GM12878 (cell line): Measurements from ENCODE around the gene CCDC177. TPM values are rescaled to one million over a fixed set of nuclear protein-coding genes. Genes with fewer than 3 reads are reported as not detected.

Experiments used
- ATAC-seq: fragments of 200-7000 bp; cut with Tn5 transposase; 3 replicates; pipeline ENCODE4 v1.9.1; 2020; ENCODE audit warnings: mild to moderate bottlenecking, moderate library complexity
- BruUV-seq: library from RNA; stranded (reverse); fragments of 400-500 nt; replicated peaks from 2 replicates; lab custom pipeline; 2021; lab: Mats Ljungman, UMichigan
- CTCF ChIA-PET: fragments of 300-600 bp; sonication (Branson Sonifier 250); formaldehyde crosslinking; extraction: SDS; loops from one replicate; lab custom pipeline; 2021; ENCODE audit warnings: inconsistent platforms; lab: Yijun Ruan, JAX
- POLR2A ChIA-PET: fragments of 350-600 bp; formaldehyde crosslinking; extraction: SDS; loops from one replicate; lab custom pipeline; 2021; ENCODE audit warnings: inconsistent platforms; lab: Charles Lee
- RAD21 ChIA-PET: fragments of 300-600 bp; sonication (Branson Sonifier 250); formaldehyde crosslinking; loops from one replicate; lab custom pipeline; 2023; ENCODE audit warnings: antibody characterized with exemption; ENCODE audit not compliant: unreplicated experiment; lab: Charles Lee
- SMC1A ChIA-PET: fragments of 300-600 bp; sonication (Branson Sonifier 250); formaldehyde crosslinking; loops from one replicate; lab custom pipeline; 2023; ENCODE audit not compliant: unreplicated experiment, uncharacterized antibody; lab: Charles Lee
- DNase-seq: peaks from one replicate; pipeline ENCODE4 v3.0.0-alpha.2; 2011; ENCODE audit warnings: low read depth, low spot score
- FAIRE-seq: peaks from 3 replicates; lab custom pipeline; 2011; peaks lifted over from hg19 to GRCh38; lab: Jason Lieb, UNC
- H2AFZ ChIP-seq: 2 replicates; pipeline ENCODE4 v1.6.0; 2011; ENCODE audit warnings: low read depth, low read length, control low read depth; ENCODE audit not compliant: control insufficient read depth
- H3K27ac ChIP-seq: 2 replicates; pipeline ENCODE4 v1.5.1; 2011; ENCODE audit warnings: control low read depth; ENCODE audit not compliant: control insufficient read depth, insufficient read depth
- H3K27me3 ChIP-seq, 2 experiments: replicated peaks in 1 of 2; 2 replicates each; pipeline versions ENCODE4 v1.6.0 to v1.6.1; 2011; ENCODE audit warnings: low read length in 1 of 2; ENCODE audit not compliant: control insufficient read depth in 2 of 2, insufficient read depth in 2 of 2
- H3K36me3 ChIP-seq, 2 experiments: 2 replicates each; pipeline ENCODE4 v1.5.1; 2011; ENCODE audit warnings: low read length in 1 of 2; ENCODE audit not compliant: control insufficient read depth in 2 of 2, insufficient read depth in 2 of 2
- H3K4me1 ChIP-seq: 2 replicates; pipeline ENCODE4 v1.6.1; 2011; ENCODE audit warnings: mild to moderate bottlenecking, low read length, moderate library complexity, mixed read lengths; ENCODE audit not compliant: control insufficient read depth, insufficient read depth
- H3K4me2 ChIP-seq: 2 replicates; pipeline ENCODE4 v1.6.0; 2011; ENCODE audit warnings: control low read depth; ENCODE audit not compliant: control insufficient read depth, insufficient read depth
- H3K4me3 ChIP-seq: fragments of 200-600 bp; sonication (generic); 2 replicates; pipeline ENCODE4 v1.5.1; 2016
- H3K79me2 ChIP-seq: 2 replicates; pipeline ENCODE4 v1.6.0; 2011; ENCODE audit warnings: low read length; ENCODE audit not compliant: control insufficient read depth, insufficient read depth
- H3K9ac ChIP-seq: 2 replicates; pipeline ENCODE4 v1.8.0; 2011; ENCODE audit warnings: low read length, control low read depth, mixed read lengths; ENCODE audit not compliant: control insufficient read depth, insufficient read depth
- H3K9me3 ChIP-seq: replicated peaks from 3 replicates; pipeline ENCODE4 v1.5.1; 2011; ENCODE audit warnings: mild to moderate bottlenecking, low read length; ENCODE audit not compliant: control insufficient read depth, insufficient read depth
- H4K20me1 ChIP-seq: 2 replicates; pipeline ENCODE4 v1.6.0; 2011; ENCODE audit not compliant: control insufficient read depth, insufficient read depth
- BCL11A ChIP-seq: IDR thresholded peaks from 2 replicates; pipeline ENCODE4 v1.6.1; 2011; ENCODE audit warnings: low read depth, low read length
- BMI1 ChIP-seq: fragments of 450-650 bp; IDR thresholded peaks from 2 replicates; pipeline ENCODE4 v1.6.1; 2016; ENCODE audit warnings: mild to moderate bottlenecking, moderate library complexity, borderline replicate concordance
- CBFB ChIP-seq: IDR thresholded peaks from 2 replicates; pipeline ENCODE4 v1.6.1; 2016; ENCODE audit warnings: antibody characterized with exemption, low read depth
- HDAC6 ChIP-seq: fragments of 200-600 bp; sonication (generic); IDR thresholded peaks from one replicate; pipeline ENCODE4 v1.8.0; 2017; ENCODE audit warnings: antibody characterized with exemption; ENCODE audit not compliant: unreplicated experiment
- PAX5 ChIP-seq: IDR thresholded peaks from 2 replicates; pipeline ENCODE4 v1.6.1; 2011; ENCODE audit warnings: low read depth, low read length, borderline replicate concordance
- SMAD1 ChIP-seq: fragments of 450-650 bp; IDR thresholded peaks from 2 replicates; pipeline ENCODE4 v1.6.1; 2018; ENCODE audit warnings: mild to moderate bottlenecking, low read depth; ENCODE audit not compliant: partially characterized antibody
- SMAD5 ChIP-seq: IDR thresholded peaks from 2 replicates; pipeline ENCODE4 v1.6.1; 2016; ENCODE audit warnings: antibody characterized with exemption, low read depth
- ZSCAN29 ChIP-seq: fragments of 450-650 bp; IDR thresholded peaks from 2 replicates; pipeline ENCODE4 v1.6.1; 2017; ENCODE audit warnings: mild to moderate bottlenecking, moderate library complexity
- WGBS: methylation state at CpG from one replicate; pipeline ENCODE4 v1.1.6; 2016; ENCODE audit warnings: low lambda C conversion rate; ENCODE audit not compliant: insufficient replicate concordance, insufficient coverage; ENCODE audit errors: missing lambda C conversion rate; 5-methylcytosine and 5-hydroxymethylcytosine counted together
- in situ Hi-C: fragments of 300-500 bp; cut with MboI; formaldehyde crosslinking; loops from 9 replicates; pipeline ENCODE4 v1.14.3; 2018; ENCODE audit warnings: mixed read lengths
- intact Hi-C: fragments of 100-400 bp; cut with micrococcal nuclease; formaldehyde crosslinking; loops from one replicate; pipeline ENCODE4 v1.14.2; 2022; ENCODE audit not compliant: unreplicated experiment
- polyA plus RNA-seq, 11 experiments: library from polyadenylated mRNA; depleted of rRNA in 4 of 11; unstranded in 6 of 11; stranded (reverse) in 5 of 11; fragments of >200 nt; fragmentation: Nextera tagmentation in 4 of 11; fragmentation: Illumina TruSeq in 1 of 11; extraction: Ambion mirVana in 4 of 11; extraction: Trizol in 1 of 11; gene quantifications; 1 replicate in 1 of 11; 2 replicates in 10 of 11; pipeline versions ENCODE4 v1.2.1 to v1.2.3, GENCODE V29; 2011 to 2016; ENCODE audit warnings: inconsistent platforms in 2 of 11, missing spikeins in 2 of 11, low read depth in 1 of 11
- total RNA-seq, 4 experiments: library from RNA; depleted of rRNA in 3 of 4; stranded (reverse); fragments of >200 nt in 3 of 4; fragmentation: Illumina TruSeq in 1 of 4; extraction: Trizol in 1 of 4; gene quantifications; 2 replicates each; pipeline versions ENCODE4 v1.2.1 to v1.2.3, GENCODE V29; 2013 to 2021

CCDC177 gene
- total and polyA plus RNA-seq, 10 of the 15 experiments (the other 5 are each of a cell fraction or from before 2014, with no cell fraction given) = not detected

DNA sequence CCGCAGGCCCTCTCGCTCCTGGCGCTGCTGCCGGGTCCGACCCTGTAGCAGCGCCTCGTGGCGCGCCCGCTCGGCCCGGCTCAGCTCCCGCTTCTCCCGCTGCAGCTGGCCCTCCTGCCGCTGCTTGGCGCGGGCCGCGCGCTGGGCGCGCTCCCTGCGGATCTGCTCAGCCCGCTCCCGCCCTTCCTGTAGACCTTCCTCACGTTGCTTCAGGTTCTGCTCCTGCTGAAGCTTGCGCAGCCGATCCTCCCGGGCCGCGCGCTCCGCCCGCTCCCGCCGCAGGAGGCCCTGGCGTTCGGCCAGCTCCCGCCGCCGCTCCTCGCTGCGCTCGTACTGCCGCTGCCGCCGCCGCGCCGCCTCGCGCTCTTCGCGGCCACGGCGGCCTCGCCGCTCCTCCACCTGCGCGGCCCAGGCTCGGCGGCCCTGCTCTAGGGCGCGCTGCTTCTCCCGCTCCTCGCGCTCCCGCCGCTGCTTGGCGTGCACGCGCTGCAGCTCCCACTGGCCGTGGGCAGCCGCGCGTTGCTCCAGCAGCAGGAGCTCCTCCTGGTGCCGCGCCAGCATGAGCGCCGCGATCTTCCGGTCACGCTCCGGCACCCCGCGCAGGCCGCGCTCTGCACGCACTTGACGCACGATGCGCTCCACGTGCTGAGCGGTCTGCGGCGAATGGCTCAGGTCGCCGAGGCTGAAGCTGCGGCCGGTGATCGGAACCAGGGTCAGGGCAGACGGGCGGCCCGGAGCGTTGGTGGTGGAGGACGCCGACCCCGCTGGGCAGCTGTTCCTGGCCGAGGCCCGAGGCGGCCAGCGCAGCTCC is 2.4 kb downstream of the CCDC177 start:
- no peak overlapping the region for H3K4me3 ChIP-seq
- no TSS peak for BruUV-seq
- ATAC-seq (no peak), FAIRE-seq (no peak), DNase-seq (no peak)
- no peaks in the 10 kb centered on the region for H3K4me1 ChIP-seq
- peaks cover 13 to 16% of the 10 kb centered on the region in 2 experiments for H3K27me3 ChIP-seq
- 31% methylated on average over 94 of the region's 112 CpGs for WGBS
- CTCF ChIA-PET = interaction anchor here (0.7 to 1.9 kb wide), 4 partner anchors 37 to 443 kb away, joined by 3 to 6 read pairs (median 4); no protein-coding TSS in a partner anchor
- no peak overlapping the region for H2AFZ ChIP-seq
- SMC1A ChIA-PET = no interaction called here
- RAD21 ChIA-PET = no interaction called here
- no peaks in the 10 kb centered on the region for H3K36me3 ChIP-seq
- TF ChIP-seq SMAD1 = no peak
- no peak for TF ChIP-seq BMI1
- TF ChIP-seq CBFB = no peak
- TF ChIP-seq SMAD5 = no peak
- no peak for TF ChIP-seq BCL11A
- TF ChIP-seq PAX5 = 0 out of 2 replicates have a peak, but pooled peaks have one; percentile 15
- TF ChIP-seq HDAC6 = peak; percentile 32
- TF ChIP-seq ZSCAN29 = no peak
- POLR2A ChIA-PET = no interaction called here
- intact Hi-C loops (loop anchor here (10.0 kb wide), 1 partner anchor 97 kb away; no protein-coding TSS in a partner anchor), in situ Hi-C loops (no loop called here)
- H3K79me2 ChIP-seq = no peaks in the 10 kb centered on the region
- no peak overlapping the region for H3K4me2 ChIP-seq
- H3K27ac ChIP-seq = no peak overlapping the region
- no peaks in the 10 kb centered on the region; the same call in 2 of the 3 replicates for H3K9me3 ChIP-seq
- no peaks in the 10 kb centered on the region for H4K20me1 ChIP-seq
- no peak overlapping the region for H3K9ac ChIP-seq
